ENCODE measurements around the gene DAPK1. TPM values are rescaled to one million over a fixed set of nuclear protein-coding genes. Genes with fewer than 3 reads are reported as not detected.

The DAPK1 gene
- total RNA-seq, 1 donor from 2014 or later: 0.79 TPM

- no peak for FAIRE-seq
- Histone ChIP-seq H3K36me3 (ENCODE audit: control insufficient read depth, insufficient read depth, low read length) (no peaks in the 10 kb centered on the region), H3K27me3 (ENCODE audit: control insufficient read depth, insufficient read depth, low read length) (no peaks in the 10 kb centered on the region), H3K4me3 (ENCODE audit: low read depth, low read length) (no peak overlapping the region)
- no peak for TF ChIP-seq CTCF (IDR thresholded peaks at IDR 0.05; ENCODE audit: insufficient read depth, low read length, severe bottlenecking)
- DNase-seq (ENCODE audit: low read depth): no peak
These were observed 5.8 kb downstream of the DAPK1 start for GRCh38 chr9:87503430-87503829.

GRCh38 chr9:87503927-87504326 lies 6.3 kb downstream of the DAPK1 start:
- H3K36me3 ChIP-seq (ENCODE audit: control insufficient read depth, insufficient read depth, low read length): no peaks in the 10 kb centered on the region
- DNase-seq (ENCODE audit: low read depth): no peak
- no peak for TF ChIP-seq CTCF (IDR thresholded peaks at IDR 0.05; ENCODE audit: insufficient read depth, low read length, severe bottlenecking)
- no peaks in the 10 kb centered on the region for H3K27me3 ChIP-seq (ENCODE audit: control insufficient read depth, insufficient read depth, low read length)
- no peak overlapping the region for H3K4me3 ChIP-seq (ENCODE audit: low read depth, low read length)
- FAIRE-seq: no peak

- no peak for TF ChIP-seq CTCF (IDR thresholded peaks at IDR 0.05; ENCODE audit: insufficient read depth, low read length, severe bottlenecking)
- Histone ChIP-seq H3K36me3 (ENCODE audit: control insufficient read depth, insufficient read depth, low read length) (no peaks in the 10 kb centered on the region), H3K27me3 (ENCODE audit: control insufficient read depth, insufficient read depth, low read length) (no peaks in the 10 kb centered on the region), H3K4me3 (ENCODE audit: low read depth, low read length) (no peak overlapping the region)
- DNase-seq (ENCODE audit: low read depth): no peak
- FAIRE-seq: no peak
These were observed 7.3 kb downstream of the DAPK1 start for GRCh38 chr9:87504938-87505337.

GRCh38 chr9:87505869-87506678 lies 8.4 kb downstream of the DAPK1 start:
- H3K27me3 ChIP-seq (ENCODE audit: control insufficient read depth, insufficient read depth, low read length): no peaks in the 10 kb centered on the region
- no peak overlapping the region for H3K4me3 ChIP-seq (ENCODE audit: low read depth, low read length)
- DNase-seq (ENCODE audit: low read depth) (no peak), FAIRE-seq (no peak)
- TF ChIP-seq CTCF (IDR thresholded peaks at IDR 0.05; ENCODE audit: insufficient read depth, low read length, severe bottlenecking): no peak
- no peaks in the 10 kb centered on the region for H3K36me3 ChIP-seq (ENCODE audit: control insufficient read depth, insufficient read depth, low read length)

- H3K27me3 ChIP-seq (ENCODE audit: control insufficient read depth, insufficient read depth, low read length): no peaks in the 10 kb centered on the region
- no peak overlapping the region for H3K4me3 ChIP-seq (ENCODE audit: low read depth, low read length)
- no peaks in the 10 kb centered on the region for H3K36me3 ChIP-seq (ENCODE audit: control insufficient read depth, insufficient read depth, low read length)
- TF ChIP-seq CTCF (IDR thresholded peaks at IDR 0.05; ENCODE audit: insufficient read depth, low read length, severe bottlenecking): no peak
- DNase-seq (ENCODE audit: low read depth) (no peak), FAIRE-seq (no peak)
These were observed 9.9 kb downstream of the DAPK1 start for GRCh38 chr9:87507576-87507975.

- DNase-seq (ENCODE audit: low read depth) (no peak), FAIRE-seq (no peak)
- Histone ChIP-seq H3K36me3 (ENCODE audit: control insufficient read depth, insufficient read depth, low read length) (no peaks in the 10 kb centered on the region), H3K27me3 (ENCODE audit: control insufficient read depth, insufficient read depth, low read length) (no peaks in the 10 kb centered on the region), H3K4me3 (ENCODE audit: low read depth, low read length) (no peak overlapping the region)
- no peak for TF ChIP-seq CTCF (IDR thresholded peaks at IDR 0.05; ENCODE audit: insufficient read depth, low read length, severe bottlenecking)
These were observed 12.6 kb downstream of the DAPK1 start for GRCh38 chr9:87510252-87510683.
